IPS DF 4.7 (cell line): Measurements from ENCODE around the gene GRB10.
A peak's percentile ranks its signal among the peaks of the same experiment; 100 is the strongest.

Experiments
- DNase-seq: peaks from one replicate; pipeline ENCODE4 v3.0.0-alpha.2; 2013; ENCODE audit warnings: low spot score; ENCODE audit errors: extremely low read depth

Gene GRB10

GRCh38 chr7:50640779-50641178 lies 141.9 kb downstream of the GRB10 start:
- no peak for DNase-seq

GRCh38 chr7:50640256-50640655 lies 142.4 kb downstream of the GRB10 start:
- no peak for DNase-seq

DNA sequence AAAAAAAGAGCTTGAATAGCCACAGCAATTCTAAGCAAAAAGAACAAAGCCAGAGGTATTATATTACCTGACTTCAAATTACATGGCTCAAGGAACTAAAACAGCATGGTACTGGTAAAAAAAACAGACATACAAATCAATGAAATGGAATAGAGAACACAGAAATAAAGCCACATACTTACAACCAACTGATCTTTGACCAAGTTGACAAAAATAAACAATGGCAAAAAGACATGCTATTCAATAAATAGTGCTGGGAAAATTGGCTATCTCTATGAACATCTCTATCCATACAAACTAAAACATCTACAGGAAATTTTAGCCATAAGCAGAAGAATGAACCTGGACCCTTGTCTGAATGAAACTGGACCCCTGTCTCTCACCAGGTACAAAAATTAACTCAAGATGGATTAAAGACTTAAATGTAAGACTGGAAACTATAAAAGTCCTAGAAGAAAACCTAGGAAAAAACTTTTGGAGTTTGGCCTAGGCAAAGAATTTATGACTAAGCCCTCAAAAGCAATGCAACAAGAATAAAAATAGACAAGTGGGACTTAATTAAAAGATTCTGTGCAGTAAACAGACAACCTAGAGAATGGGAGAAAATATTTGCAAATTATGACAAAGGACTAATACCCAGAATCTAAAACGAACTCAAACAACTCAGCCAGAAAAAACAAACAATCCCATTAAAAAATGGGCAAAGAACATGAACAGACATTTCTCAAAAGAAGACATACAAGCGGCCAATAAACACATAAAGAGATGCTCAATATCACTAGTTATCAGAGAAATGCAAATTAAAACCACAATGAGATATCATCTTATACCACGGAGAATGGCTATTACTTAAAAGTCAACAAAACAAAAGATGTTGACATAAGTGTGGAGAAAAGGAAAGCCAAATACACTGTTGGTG lies 144.7 kb downstream of the GRB10 start:
- DNase-seq, result no peak

DNA sequence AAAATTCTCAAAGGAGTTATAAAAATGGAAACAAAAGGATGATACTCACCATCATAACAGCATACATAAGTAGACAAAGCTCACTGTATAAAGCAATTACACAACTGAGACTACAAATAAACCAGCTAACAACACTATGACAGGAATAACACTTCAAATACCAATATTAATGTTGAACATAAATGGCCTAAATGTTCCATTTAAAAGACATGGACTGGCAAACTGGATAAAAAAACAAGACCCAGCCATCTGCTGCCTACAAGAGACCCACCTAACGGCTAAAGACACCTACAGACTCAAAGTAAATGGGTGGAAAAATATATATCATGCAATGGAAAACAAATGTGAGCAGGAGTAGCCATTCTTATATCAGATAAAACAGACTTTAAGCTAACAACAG lies 148.3 kb downstream of the GRB10 start:
- DNase-seq, result no peak

DNA sequence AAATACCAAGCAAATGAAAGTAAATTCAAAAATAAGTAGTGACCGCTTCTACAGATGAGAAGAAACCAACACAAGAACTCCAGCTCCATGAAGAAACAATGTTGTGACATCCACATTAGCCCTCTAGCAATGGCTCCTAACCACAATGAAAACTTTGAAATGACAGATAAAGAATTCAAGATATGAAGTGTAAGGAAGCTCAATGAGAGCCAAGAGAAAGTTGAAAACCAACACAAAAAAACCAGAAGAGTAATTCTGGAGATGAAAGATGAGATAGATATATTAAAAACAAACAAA lies 149.3 kb downstream of the GRB10 start:
- no peak for DNase-seq

GRCh38 chr7:50632561-50633413 lies 149.9 kb downstream of the GRB10 start:
- DNase-seq, result peak; percentile 68

DNA sequence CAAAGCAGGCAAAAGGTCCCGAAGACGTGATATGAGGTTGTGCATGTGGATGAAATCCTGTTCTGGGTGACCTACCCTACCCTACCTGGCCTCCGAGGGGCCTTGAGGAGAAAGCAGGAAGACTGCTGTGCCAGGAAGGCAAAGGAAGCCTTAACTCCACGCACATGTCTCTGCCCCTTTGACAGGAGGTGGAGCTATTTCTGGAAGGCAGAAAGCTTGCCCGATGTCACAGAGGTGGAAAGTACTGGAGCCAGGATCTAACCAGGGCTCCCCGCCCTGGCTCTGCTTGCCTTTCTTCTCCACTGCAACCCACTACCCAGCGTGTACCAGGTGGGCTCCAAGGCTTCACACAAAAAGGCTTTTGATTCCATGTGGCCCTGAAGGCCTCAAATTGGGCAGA lies 151.1 kb downstream of the GRB10 start:
- no peak for DNase-seq

DNA sequence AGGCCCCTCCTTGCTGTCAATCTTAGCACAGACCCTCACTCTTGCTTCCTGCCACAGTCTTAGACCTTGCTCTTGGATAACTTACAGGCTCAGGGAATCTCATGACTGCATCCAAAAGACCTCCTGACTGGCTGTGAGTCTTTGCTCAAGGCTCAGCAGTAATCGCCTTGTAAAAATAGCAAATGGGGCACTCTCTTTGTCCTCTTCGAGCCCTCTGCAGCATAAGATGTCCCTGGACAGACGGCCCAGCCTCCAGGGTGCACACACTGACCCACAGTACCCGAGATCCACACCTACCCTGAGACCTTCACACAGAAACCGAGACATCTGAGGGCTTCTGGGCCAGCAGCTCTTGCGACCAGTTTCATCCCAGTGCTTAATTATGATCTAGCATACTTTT lies 151.6 kb downstream of the GRB10 start:
- DNase-seq, result no peak

- DNase-seq, result no peak
Observed at GRCh38 chr7:50629238-50629901, 153.3 kb downstream of the GRB10 start.

GRCh38 chr7:50628434-50629084 lies 154.1 kb downstream of the GRB10 start:
- no peak for DNase-seq

GRCh38 chr7:50627824-50628361 lies 154.8 kb downstream of the GRB10 start:
- DNase-seq, result no peak

DNA sequence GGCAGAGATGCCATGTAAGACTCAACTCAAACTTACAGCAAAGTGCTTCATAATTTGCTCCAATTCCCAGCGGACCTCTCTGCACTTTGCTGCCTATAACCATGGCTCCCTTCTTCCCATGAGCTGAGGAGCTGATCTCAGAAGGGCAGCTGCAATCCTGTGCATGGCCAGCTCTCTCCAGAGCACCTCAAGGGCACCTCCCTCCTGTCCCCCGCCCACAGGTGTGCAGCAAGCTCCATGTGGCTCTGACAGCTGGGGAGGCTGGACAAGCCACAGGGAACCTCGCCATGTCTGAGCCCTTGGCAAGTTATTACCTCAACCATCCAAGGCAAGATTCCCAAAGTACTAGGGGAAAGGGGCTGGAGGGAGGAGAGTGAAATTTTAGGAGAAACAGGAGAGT lies 156.4 kb downstream of the GRB10 start:
- DNase-seq, result no peak

GRCh38 chr7:50625360-50625759 lies 157.3 kb downstream of the GRB10 start:
- no peak for DNase-seq

DNA sequence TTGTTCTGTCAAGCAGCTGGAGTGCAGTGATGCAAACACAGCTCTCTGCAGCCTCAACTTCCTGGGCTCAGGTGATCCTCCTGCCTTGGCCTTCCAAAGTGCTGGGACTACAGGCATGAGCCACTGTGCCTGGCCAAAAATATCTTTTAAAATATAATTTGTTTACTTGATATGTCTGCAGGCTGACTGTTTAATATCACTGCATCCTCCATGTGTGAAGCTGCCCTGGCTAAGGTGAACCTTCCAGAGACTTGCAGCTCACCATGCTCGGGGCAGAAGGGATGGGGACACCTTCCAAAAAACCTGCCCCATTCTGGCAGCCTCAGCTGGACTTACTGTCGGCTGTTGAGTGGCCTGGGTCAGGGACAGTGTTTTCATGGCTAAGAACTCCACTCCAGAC lies 159.9 kb downstream of the GRB10 start:
- DNase-seq, result no peak

- no peak for DNase-seq
Observed at GRCh38 chr7:50621973-50622490, 160.7 kb downstream of the GRB10 start.

- no peak for DNase-seq
Observed at GRCh38 chr7:50621206-50621605, 161.5 kb downstream of the GRB10 start.

DNA sequence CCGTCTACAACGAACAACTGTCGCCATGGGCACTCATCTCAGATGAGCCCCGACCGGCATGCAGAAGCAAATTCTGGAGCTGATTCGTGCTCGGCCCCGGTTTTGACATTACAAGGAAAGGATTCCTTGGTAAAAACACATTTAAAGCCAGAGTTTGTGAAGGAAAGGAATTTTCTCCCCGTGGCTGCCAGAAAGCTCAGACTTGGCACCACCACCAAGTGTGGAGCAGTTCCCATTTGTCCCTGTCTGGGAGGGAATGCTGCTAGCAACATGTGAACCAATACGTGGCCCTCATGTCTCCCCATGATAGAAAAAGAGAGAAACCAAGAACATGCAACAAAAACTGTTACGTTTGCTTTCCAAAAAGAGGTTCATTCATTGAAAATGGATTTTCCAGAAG lies 162.3 kb downstream of the GRB10 start:
- no peak for DNase-seq

DNA sequence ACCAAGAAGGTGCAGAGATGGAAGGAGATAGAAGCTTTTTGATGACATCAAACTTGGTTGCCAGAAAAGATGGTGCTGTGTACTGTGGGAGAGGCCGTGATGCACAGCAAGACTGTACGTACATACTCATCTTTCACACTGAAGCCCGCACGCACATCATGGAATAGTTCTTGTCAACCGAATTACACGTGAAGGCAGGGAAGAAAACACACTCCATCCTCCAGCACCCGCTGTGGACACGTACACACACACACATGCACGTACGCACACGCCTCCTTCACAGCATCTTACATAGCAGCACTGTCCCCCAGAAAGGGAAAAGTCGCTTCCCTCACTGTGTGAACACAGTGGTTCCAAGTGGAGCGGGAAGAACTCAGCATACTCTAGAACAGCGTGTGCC lies 163.0 kb downstream of the GRB10 start:
- no peak for DNase-seq

DNA sequence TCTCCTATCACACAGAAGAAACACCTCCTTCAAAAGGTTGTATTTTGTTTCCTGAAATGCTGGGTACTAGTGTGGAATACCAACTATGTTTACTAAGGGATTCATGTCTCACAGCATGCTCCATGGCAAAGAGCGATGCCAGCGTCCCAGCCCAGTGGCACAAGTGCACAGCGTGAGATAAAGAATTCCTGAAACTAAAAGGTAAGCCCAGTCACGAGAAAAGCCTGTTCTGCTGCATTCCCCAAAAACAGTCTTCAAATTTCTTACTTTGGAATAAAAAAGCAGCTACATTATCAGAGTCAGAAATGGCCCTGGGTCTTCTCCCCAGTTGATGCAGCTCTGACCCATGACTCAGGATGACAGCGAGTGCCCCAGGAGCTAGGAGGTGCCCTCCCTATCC lies 164.4 kb downstream of the GRB10 start:
- no peak for DNase-seq

DNA sequence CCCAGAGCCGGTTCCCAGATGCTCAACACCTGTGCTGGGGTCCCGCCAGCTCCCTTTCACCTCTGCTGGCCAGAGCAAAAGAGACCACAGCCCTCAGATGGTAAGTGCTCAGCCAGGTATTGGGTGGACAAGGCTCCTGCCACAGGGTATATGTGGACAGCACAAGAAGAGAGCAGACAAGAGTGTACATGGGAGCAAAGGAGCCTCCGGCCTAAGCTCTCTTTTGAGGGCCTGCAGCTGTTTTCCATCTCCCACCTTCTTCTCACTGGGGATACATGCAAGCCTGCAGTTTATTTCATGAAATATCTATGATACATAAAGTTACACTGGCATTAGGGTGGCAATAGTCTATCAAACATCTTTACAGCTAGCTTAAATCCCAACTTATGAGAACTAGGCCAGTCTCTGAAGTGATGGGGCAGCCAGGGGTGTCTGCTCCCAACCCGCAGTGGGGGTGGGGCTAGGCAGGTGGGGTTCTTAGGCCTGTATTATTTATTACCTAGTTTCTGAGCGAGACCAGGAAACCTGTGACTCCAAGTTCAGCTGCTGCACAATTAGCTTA lies 167.1 kb downstream of the GRB10 start:
- DNase-seq, result no peak
